Liver (tissue), 9 donors: ENCODE data around the gene THOC2. TPM values are rescaled to one million over a fixed set of nuclear protein-coding genes. Genes with fewer than 3 reads are reported as not detected.

Source experiments
- DNase-seq: peaks from one replicate; pipeline ENCODE4 v3.0.0-alpha.2; 2017; ENCODE audit warnings: low spot score
- H3K27ac ChIP-seq, 2 donors: one replicate each; pipeline ENCODE4 v1.7.0; 2013; ENCODE audit warnings: inconsistent platforms in 2 of 2, low read length in 2 of 2, control low read depth in 1 of 2, low read depth in 1 of 2, mild to moderate bottlenecking in 1 of 2
- H3K27me3 ChIP-seq, 4 donors: one replicate each; pipeline versions ENCODE4 v1.6.1 to v1.7.0; 2013; ENCODE audit warnings: low read length in 3 of 4, inconsistent platforms in 1 of 4, mild to moderate bottlenecking in 1 of 4, moderate library complexity in 1 of 4; ENCODE audit not compliant: control insufficient read depth in 4 of 4, insufficient read depth in 4 of 4
- H3K36me3 ChIP-seq, 4 donors: one replicate each; pipeline versions ENCODE4 v1.6.1 to v1.7.0; 2013; ENCODE audit warnings: low read length in 3 of 4, mild to moderate bottlenecking in 3 of 4, low read depth in 1 of 4, moderate library complexity in 1 of 4; ENCODE audit not compliant: control insufficient read depth in 4 of 4, insufficient read depth in 3 of 4
- H3K4me1 ChIP-seq, 4 donors: one replicate each; pipeline versions ENCODE4 v1.6.1 to v1.7.0; 2013; ENCODE audit warnings: low read length in 3 of 4, mild to moderate bottlenecking in 3 of 4, moderate library complexity in 1 of 4; ENCODE audit not compliant: control insufficient read depth in 4 of 4, insufficient read depth in 4 of 4
- H3K4me3 ChIP-seq, 3 donors: one replicate each; pipeline versions ENCODE4 v1.6.1 to v1.7.0; 2013; ENCODE audit warnings: low read length in 3 of 3, control low read depth in 1 of 3, low read depth in 1 of 3, mild to moderate bottlenecking in 1 of 3
- H3K9ac ChIP-seq, 2 donors: one replicate each; pipeline ENCODE4 v1.7.0; 2013; ENCODE audit warnings: low read length in 2 of 2, mild to moderate bottlenecking in 2 of 2, moderate library complexity in 2 of 2, control low read depth in 1 of 2, low read depth in 1 of 2
- H3K9me3 ChIP-seq, 4 donors: one replicate each; pipeline versions ENCODE4 v1.6.1 to v1.7.0; 2013; ENCODE audit warnings: low read length in 3 of 4; ENCODE audit not compliant: control insufficient read depth in 4 of 4
- FOXA1 ChIP-seq: IDR thresholded peaks from 2 replicates; pipeline ENCODE4 v1.6.1; 2016; ENCODE audit warnings: antibody characterized with exemption
- GABPA ChIP-seq, 2 donors: IDR thresholded peaks in 1 of 2; conservative IDR thresholded peaks in 1 of 2; 2 replicates each; pipeline ENCODE4 v1.6.1; 2016; ENCODE audit warnings: antibody characterized with exemption in 2 of 2, mild to moderate bottlenecking in 1 of 2, moderate library complexity in 1 of 2
- HNF4A ChIP-seq, 2 donors: conservative IDR thresholded peaks; 2 replicates each; pipeline ENCODE4 v1.6.1; 2016; ENCODE audit warnings: antibody characterized with exemption in 2 of 2, mild to moderate bottlenecking in 2 of 2
- HNF4G ChIP-seq: IDR thresholded peaks from 2 replicates; pipeline ENCODE4 v1.6.1; 2016; ENCODE audit warnings: antibody characterized with exemption
- JUND ChIP-seq, 2 donors: IDR thresholded peaks; 2 replicates each; pipeline ENCODE4 v1.6.1; 2016; ENCODE audit warnings: antibody characterized with exemption in 2 of 2
- NR2F2 ChIP-seq: IDR thresholded peaks from 2 replicates; pipeline ENCODE4 v1.6.1; 2016; ENCODE audit warnings: antibody characterized with exemption
- RXRA ChIP-seq, 2 donors: IDR thresholded peaks; 2 replicates each; pipeline ENCODE4 v1.6.1; 2017 to 2018; ENCODE audit warnings: antibody characterized with exemption in 2 of 2, mild to moderate bottlenecking in 1 of 2
- SP1 ChIP-seq: IDR thresholded peaks from 2 replicates; pipeline ENCODE4 v1.6.1; 2018; ENCODE audit warnings: antibody characterized with exemption, mild to moderate bottlenecking
- WGBS: extraction: QIAGEN DNeasy Blood & Tissue Kit; methylation state at CpG from one replicate; pipeline ENCODE4 v1.1.7; 2013; 5-methylcytosine and 5-hydroxymethylcytosine counted together
- polyA plus RNA-seq, 2 donors: library from polyadenylated mRNA; stranded (reverse) in 1 of 2; unstranded in 1 of 2; fragments of 200-250 nt in 1 of 2; fragments of >200 nt in 1 of 2; fragmentation: Nextera tagmentation in 1 of 2; extraction: Ambion mirVana in 1 of 2; gene quantifications; one replicate each; pipeline versions ENCODE4 v1.2.1 to v1.2.3, GENCODE V29; 2013 to 2015
- total RNA-seq, 2 donors: library from RNA; depleted of rRNA; stranded (reverse); fragments of >200 nt; gene quantifications; one replicate each; pipeline ENCODE4 v1.2.3, GENCODE V29; 2014
- TF ChIP-seq, protein P1 (sequence below): IDR thresholded peaks from 2 replicates; pipeline ENCODE4 v1.6.1; 2016; ENCODE audit warnings: antibody characterized with exemption
- TF ChIP-seq, protein P2 (sequence below): IDR thresholded peaks from 2 replicates; pipeline ENCODE4 v1.6.1; 2016; ENCODE audit warnings: antibody characterized with exemption, mild to moderate bottlenecking
- TF ChIP-seq, protein P3 (sequence below): fragments of 150-350 bp; IDR thresholded peaks from 2 replicates; pipeline ENCODE4 v1.5.1; 2017; ENCODE audit warnings: improper control_type of control experiment, low read depth, low read length; ENCODE audit not compliant: missing input control
- donor health status: healthy.
- donor health status: healthy.
- donor health status: healthy.
- donor health status: healthy.
- donor health status: healthy.

Gene THOC2
- total and polyA plus RNA-seq, 4 donors: 10.6 to 55.9 (median 40.7) TPM

DNA sequence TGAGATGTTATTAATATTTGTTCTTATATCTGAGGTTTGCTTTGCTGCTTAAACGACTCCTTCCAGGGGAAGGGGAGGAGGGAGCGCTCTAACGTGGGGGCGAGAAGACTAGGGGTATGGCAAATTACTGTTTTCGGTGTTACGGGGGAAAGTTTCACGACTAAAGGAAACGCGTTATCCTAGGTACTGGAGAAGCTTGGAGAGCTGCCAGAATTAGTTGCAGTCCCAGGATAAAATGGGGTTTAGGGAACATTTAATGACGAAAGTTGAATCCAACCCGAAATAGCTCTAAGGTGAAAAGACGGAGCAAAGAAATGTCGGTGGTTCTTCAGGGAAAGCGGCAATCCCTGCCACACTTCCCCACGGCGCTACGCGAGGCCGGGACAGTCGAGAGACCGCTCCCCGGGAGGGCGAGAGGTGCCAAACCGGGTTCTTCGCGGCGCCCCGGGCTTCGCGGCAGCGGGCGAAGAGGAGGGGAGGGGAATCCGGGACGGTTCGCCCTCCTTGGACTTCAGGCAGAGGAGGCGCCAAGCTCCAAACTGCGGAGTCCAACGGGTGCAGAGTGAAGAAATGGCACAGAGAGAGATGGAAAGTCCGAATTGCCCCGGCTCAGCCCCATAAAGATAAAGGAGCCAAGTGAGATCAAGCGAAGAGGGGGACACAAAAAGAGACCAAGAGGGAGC lies 724 bp downstream of the THOC2 start:
- DNase-seq: no peak
- no peaks in the 10 kb centered on the region for H3K36me3 ChIP-seq

DNA sequence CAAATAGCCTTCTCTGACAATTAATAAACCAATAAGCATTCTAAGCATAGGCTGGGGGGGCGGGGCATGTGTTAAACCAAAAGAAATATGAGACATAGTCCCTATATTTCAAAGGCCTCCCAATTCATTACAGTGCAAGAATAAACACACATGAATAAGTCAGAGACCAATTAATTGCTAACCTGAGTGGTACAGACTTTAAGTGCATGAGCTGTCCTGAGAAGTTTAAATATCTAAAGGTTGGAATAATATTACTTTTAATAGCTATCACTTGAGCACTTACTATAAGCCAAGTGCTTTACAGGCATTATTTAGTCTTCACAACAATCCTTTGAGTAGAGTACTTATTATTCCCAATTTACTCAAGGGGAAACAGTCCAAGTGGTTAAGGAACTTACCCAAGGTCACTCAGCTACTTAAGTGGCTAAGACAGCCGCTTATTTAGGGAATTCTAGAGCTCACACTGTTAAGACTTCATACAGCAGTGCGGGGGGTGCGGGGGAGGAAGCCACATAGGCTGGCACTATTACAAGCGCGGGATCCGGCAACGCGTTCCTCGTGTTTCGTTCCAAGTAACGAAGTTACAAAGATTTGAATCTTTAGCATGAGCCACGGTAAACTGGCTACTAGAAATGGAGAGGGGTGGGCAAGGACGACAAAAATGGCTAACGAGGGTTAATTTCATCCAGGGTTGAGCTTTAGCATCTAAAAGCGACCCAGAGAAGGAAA lies 1.4 kb downstream of the THOC2 start:
- H3K4me3 ChIP-seq: peak overlapping the region; percentile 77 to 83 (median 78)
- peak overlapping the region; percentile 35 to 66 for H3K9ac ChIP-seq
- peak overlapping the region in 1 of 2 donors; percentile 81 for H3K27ac ChIP-seq
- H3K27me3 ChIP-seq: no peaks in the 10 kb centered on the region
- no peaks in the 10 kb centered on the region for H3K9me3 ChIP-seq
- DNase-seq: peak; percentile 31
- no peaks in the 10 kb centered on the region for H3K36me3 ChIP-seq
- peaks cover 1 to 5% (median 4%) of the 10 kb centered on the region in 4 donors for H3K4me1 ChIP-seq
- TF ChIP-seq RXRA (IDR thresholded peaks at IDR 0.05) (no peak), FOXA1 (no peak), HNF4G (no peak), SP1 (no peak)
- TF ChIP-seq, protein P1, sequence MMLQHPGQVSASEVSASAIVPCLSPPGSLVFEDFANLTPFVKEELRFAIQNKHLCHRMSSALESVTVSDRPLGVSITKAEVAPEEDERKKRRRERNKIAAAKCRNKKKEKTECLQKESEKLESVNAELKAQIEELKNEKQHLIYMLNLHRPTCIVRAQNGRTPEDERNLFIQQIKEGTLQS: no peak
- TF ChIP-seq, protein P2, sequence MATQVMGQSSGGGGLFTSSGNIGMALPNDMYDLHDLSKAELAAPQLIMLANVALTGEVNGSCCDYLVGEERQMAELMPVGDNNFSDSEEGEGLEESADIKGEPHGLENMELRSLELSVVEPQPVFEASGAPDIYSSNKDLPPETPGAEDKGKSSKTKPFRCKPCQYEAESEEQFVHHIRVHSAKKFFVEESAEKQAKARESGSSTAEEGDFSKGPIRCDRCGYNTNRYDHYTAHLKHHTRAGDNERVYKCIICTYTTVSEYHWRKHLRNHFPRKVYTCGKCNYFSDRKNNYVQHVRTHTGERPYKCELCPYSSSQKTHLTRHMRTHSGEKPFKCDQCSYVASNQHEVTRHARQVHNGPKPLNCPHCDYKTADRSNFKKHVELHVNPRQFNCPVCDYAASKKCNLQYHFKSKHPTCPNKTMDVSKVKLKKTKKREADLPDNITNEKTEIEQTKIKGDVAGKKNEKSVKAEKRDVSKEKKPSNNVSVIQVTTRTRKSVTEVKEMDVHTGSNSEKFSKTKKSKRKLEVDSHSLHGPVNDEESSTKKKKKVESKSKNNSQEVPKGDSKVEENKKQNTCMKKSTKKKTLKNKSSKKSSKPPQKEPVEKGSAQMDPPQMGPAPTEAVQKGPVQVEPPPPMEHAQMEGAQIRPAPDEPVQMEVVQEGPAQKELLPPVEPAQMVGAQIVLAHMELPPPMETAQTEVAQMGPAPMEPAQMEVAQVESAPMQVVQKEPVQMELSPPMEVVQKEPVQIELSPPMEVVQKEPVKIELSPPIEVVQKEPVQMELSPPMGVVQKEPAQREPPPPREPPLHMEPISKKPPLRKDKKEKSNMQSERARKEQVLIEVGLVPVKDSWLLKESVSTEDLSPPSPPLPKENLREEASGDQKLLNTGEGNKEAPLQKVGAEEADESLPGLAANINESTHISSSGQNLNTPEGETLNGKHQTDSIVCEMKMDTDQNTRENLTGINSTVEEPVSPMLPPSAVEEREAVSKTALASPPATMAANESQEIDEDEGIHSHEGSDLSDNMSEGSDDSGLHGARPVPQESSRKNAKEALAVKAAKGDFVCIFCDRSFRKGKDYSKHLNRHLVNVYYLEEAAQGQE: no peak
- TF ChIP-seq, protein P3, sequence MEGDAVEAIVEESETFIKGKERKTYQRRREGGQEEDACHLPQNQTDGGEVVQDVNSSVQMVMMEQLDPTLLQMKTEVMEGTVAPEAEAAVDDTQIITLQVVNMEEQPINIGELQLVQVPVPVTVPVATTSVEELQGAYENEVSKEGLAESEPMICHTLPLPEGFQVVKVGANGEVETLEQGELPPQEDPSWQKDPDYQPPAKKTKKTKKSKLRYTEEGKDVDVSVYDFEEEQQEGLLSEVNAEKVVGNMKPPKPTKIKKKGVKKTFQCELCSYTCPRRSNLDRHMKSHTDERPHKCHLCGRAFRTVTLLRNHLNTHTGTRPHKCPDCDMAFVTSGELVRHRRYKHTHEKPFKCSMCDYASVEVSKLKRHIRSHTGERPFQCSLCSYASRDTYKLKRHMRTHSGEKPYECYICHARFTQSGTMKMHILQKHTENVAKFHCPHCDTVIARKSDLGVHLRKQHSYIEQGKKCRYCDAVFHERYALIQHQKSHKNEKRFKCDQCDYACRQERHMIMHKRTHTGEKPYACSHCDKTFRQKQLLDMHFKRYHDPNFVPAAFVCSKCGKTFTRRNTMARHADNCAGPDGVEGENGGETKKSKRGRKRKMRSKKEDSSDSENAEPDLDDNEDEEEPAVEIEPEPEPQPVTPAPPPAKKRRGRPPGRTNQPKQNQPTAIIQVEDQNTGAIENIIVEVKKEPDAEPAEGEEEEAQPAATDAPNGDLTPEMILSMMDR: no peak
- WGBS: 10% methylated on average over 16 of the region's 16 CpGs

More for the DNA sequence above, 724 bp downstream of the THOC2 start:
- TF ChIP-seq, protein P2: no peak
- TF ChIP-seq JUND (IDR thresholded peaks at IDR 0.05) (no peak), HNF4A (conservative IDR thresholded peaks at IDR 0.05) (peak in 1 of 2 donors; percentile 45), NR2F2 (no peak), GABPA (IDR thresholded peaks at IDR 0.05 in 1 of 2, conservative IDR thresholded peaks at IDR 0.05 in 1 of 2) (no peak)
- WGBS: under 1% methylated on average over 41 of the region's 41 CpGs
- Histone ChIP-seq H3K4me1 (peaks cover 1 to 5% (median 4%) of the 10 kb centered on the region in 4 donors), H3K9ac (peak overlapping the region; percentile 35 to 66), H3K27ac (peak overlapping the region; percentile 66 to 81), H3K27me3 (no peaks in the 10 kb centered on the region), H3K9me3 (no peaks in the 10 kb centered on the region), H3K4me3 (peak overlapping the region; percentile 77 to 83 (median 78))
